DND-41 (cell line): Measurements from ENCODE around the gene PCNX2.

Experiments
- EZH2 ChIP-seq: IDR thresholded peaks from 3 replicates; pipeline ENCODE4 v1.6.1; 2012; ENCODE audit warnings: borderline replicate concordance, low read depth, mild to moderate bottlenecking, moderate library complexity, low read length, inconsistent platforms; ENCODE audit not compliant: severe bottlenecking
- TF ChIP-seq, protein P1 (sequence below): IDR thresholded peaks from 2 replicates; pipeline ENCODE4 v1.5.1; 2012; ENCODE audit warnings: borderline replicate concordance, low read length, moderate library complexity, mild to moderate bottlenecking; ENCODE audit not compliant: poor library complexity, severe bottlenecking; ENCODE audit errors: extremely low read depth

GRCh38 chr1:233278631-233279030 is 16.9 kb downstream of the PCNX2 start:
- TF ChIP-seq, protein P1, sequence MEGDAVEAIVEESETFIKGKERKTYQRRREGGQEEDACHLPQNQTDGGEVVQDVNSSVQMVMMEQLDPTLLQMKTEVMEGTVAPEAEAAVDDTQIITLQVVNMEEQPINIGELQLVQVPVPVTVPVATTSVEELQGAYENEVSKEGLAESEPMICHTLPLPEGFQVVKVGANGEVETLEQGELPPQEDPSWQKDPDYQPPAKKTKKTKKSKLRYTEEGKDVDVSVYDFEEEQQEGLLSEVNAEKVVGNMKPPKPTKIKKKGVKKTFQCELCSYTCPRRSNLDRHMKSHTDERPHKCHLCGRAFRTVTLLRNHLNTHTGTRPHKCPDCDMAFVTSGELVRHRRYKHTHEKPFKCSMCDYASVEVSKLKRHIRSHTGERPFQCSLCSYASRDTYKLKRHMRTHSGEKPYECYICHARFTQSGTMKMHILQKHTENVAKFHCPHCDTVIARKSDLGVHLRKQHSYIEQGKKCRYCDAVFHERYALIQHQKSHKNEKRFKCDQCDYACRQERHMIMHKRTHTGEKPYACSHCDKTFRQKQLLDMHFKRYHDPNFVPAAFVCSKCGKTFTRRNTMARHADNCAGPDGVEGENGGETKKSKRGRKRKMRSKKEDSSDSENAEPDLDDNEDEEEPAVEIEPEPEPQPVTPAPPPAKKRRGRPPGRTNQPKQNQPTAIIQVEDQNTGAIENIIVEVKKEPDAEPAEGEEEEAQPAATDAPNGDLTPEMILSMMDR, result no peak
- TF ChIP-seq EZH2, result no peak
